Glomerular visceral epithelial cell (primary cell): ENCODE results near the gene KCNAB3.

ENCODE experiments used
- DNase-seq: peaks from one replicate; pipeline ENCODE4 v3.0.0-alpha.2; 2016; ENCODE audit errors: extremely low spot score

The KCNAB3 gene

DNA sequence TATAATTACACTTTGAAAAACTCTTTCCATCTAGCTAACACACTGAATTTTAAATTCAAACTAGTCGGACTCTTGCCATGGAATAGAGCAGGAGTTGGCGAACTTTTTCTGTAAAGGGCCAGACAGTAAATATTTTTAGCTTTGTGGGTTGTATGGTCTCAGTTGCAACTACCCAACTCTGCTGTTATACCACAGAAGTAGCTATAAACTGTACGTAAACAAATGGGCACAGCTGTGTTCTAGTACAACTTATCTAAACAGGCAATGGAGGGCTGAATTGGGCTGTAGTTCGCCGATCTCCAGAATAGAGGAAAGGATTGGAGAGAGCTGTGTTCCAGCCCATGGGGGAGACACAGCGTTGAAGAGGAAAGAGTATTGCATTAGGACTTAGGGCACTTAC is 11.1 kb upstream of the KCNAB3 start:
- DNase-seq, result no peak

DNA sequence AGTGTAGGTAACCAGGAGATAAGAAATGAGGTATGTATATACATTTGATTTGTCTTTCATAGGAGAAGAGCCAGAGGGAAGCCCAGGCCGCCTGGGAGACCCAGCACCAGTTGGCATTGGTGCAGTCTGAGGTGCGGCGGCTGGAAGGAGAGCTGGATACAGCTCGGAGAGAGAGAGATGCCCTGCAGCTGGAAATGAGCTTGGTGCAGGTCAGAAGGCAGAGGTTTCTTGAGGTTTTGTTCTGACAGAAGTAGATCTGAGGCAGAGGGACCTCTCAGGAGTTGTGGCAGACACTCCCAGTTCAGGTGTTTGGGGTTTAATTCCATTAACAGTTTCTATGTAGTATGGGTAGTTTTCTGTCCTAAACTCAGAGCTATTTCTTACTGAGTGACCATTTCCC is 10.4 kb upstream of the KCNAB3 start:
- no peak for DNase-seq

DNA sequence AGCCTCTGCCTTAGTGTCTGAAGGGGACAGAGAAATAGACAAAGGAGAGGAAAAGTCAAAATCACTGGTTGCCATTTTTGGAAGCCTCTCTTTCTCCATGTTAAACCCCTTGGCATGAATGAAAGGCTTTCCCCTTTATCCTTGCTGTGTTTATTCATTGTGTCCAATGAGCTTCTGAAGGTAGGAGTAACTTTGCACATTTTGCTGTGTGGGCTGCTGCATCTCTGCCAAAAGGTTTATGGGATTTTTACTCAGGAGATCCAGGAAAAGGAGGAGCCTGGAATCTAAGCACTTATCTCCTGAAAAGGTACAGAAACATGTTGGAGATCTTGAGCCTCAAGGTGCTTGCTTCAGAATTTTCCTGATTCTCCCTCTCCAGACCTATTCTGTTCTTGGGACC is 6.2 kb upstream of the KCNAB3 start:
- DNase-seq, result no peak

DNA sequence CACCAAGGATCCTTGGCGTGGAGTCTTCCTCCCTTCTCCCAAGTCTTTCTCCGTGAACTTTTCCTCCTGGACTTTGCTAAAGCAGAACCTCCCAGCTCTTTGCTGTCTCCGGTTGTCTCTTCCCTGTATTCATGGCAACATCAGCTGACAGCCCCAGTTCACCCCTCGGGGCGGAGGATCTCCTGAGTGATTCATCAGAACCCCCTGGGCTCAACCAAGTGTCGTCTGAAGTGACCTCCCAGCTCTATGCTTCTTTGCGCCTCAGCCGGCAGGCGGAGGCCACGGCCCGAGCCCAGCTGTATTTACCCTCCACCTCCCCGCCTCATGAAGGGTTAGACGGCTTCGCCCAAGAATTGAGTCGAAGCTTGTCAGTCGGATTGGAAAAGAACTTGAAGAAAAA is 3.3 kb upstream of the KCNAB3 start:
- peak; percentile 77 for DNase-seq

DNA sequence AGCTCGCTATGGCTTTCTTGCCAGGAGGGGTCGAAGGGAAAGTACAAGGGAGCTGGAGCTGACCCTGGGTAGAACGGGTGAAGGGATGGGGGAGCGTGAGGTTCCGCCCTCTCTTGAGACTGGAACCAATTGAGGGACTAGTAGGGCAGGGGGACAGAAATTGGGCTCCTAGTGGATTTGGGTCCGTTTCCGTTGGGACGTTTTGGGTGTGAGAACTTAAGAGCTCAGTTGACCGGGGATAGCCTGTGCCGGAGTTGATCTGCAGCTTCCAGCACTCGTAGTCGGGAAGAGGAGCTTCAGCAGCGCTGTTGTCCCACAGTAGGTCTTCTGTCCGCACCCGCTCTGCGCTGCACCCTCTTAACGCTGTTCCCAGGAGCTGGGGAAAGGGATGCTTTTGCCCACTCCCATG is 2.8 kb upstream of the KCNAB3 start:
- peak; percentile 20 for DNase-seq

DNA sequence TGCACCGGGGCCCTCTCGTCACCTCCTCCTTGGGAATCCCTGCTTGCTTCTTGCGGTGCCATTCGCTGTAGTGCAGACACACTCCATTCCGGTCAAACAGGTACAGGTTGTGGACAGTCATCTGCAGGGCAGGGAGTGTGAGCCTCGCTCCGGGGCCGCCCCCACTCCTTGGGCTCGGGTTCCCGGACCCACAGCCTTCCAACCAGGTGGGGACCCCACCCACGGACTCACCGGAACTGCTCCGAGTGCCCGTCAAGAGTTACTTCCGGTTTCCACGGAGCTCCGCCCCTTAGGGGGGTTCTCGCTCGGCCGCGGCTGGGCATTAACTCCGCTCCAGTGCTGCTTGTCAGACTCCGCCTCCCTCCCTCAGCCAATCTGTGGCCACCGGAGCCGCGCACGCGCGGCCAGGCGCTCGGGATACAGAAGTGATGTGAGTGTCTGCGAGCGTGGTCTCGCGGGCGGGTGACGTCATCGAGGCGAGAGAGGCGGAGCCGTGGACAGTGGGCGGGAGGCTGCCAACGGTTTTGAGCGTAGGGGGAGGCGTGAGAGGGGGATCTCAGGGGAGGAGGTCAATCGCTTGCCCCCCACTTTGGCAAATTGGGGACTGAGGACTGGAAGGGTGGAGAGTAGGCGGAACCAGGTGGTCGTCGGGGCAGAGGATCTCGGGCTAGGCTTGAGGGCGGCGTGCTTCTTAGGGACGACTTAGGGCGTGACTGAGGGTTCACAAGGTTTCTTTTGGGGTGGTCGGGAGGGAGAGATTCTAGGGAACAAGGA is 2.2 kb upstream of the KCNAB3 start, which contains the start of the genes CNTROB and TRAPPC1:
CNTROB (plus strand) TSS at position 498 of the 774 bp plus-strand sequence. CDS start 874 bp downstream, outside the sequence.
TRAPPC1 (minus strand) TSS at position 238 of the 774 bp plus-strand sequence; CDS start at position 121, 117 bp downstream.
- DNase-seq, result peak; percentile 100

DNA sequence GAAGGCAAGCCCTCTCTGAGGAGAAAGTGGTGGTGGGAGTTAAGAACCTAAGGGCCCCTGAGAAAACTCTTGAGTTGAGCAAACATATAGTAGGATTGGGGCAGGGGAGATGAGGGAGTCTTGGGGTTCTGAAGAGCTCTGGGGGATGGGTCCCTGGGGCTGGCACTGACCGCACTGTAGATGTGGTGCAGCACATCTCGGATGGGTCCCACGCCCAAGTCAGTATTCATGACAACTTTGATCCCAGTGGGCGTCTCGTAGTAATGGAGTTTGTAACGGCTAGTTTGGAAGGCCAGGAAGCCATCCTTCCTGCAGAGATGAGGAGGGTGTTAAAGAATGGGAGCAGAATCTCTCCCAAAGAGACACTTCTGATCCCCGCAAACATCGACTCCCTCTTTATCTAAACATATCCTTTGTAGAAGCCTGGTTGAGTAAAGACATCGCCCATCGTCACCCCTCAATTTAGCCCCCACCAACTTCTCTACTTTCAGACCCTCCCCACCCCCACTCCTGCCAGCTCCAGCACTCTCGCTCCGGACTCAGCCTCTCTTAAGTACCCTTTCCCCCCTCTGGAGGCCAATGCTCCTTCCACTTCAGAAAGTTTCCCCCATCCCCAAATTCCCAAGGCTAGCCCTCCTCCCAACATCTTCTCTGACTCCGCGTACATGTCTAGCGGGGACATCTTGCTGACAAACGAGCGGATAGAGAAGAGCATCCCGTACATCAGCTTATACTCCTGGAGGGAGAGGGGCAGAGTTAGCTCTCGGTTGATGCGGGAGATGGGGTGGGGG is 1.4 kb upstream of the KCNAB3 start:
- DNase-seq, result no peak

DNA sequence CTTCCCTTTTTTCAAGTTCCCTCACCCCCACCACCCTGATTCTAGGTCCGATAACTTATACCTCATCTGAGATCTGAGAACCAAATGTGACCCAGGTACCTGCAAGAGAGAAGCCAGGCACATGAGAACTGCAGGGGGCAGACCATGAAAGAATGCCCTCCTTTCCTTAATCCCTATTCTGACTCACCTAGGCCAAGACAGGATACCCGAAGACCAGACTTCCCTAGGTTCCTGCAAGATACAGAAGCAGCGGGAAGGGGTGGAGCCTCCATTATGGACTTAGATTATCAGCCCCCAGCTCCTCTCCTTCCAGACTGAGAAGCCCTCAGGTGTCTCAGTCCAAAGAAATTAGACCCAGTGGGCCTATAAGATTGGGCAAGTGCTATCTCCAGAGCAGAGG is 2.1 kb downstream of the KCNAB3 start:
- DNase-seq, result no peak

DNA sequence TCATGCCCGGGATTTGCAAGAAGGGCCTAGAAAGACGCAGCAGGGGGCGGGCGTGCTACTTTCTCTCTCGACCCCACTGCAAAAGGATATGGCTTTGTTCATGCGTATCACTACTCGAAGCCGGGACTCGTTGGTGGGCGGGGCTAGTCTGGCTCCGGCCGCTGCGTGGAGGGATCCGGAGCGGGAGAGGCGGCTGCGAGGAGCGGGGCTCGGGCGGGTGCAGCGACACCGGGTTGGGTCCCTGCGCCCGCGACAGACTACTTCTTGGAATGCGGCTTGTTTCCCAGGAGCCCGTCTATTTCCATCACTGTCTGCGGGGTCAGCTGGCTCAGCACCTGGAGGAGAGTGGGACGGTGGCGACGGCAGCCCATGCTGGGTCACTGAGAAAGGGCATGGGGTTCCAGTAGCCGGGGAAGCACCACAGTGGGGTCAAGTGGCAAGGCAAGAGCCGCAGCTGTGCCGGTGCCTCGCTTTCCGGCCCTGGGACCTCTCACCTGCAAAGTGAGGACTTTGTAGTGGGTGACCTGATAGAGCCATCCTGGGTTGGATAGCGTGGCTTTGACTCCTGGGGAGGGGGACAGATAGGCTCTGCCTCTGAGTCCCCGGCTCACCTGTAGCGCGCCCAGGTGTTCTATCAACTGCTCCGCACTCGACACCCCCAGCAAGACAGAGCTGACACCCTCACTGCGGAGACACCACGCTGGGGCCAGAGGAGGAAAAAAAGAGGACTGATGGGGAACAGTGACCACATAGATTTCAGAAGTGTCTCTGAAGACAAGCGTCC is 6.6 kb downstream of the KCNAB3 start:
- DNase-seq, result no peak

DNA sequence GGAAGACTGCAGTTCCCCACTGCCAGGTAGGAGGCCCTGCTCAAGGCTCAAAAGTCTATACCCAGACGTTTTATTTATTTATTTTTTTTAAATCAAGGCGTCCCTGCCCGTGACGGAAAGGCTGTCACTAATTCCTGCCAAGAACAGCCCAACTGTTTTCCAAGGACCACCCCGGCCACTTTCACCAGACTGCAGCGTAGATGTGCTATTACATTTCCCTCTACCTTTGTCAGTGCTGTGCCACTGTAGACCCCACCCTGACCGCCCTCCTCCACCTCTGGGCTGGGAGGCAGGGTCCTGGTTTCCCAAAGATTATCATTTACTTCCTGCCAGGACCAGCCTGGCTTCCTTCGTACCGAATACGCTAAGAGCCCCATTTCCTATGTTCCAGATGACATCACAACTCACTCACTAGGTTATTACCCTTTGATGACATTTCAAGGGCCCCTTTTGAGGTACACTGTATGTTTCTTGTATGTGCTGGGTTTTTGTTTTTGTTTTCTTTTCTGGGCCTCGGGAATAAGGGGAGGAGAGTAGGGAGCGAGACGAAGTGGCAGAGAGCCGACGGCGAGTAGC is 7.3 kb downstream of the KCNAB3 start:
- DNase-seq, result no peak

DNA sequence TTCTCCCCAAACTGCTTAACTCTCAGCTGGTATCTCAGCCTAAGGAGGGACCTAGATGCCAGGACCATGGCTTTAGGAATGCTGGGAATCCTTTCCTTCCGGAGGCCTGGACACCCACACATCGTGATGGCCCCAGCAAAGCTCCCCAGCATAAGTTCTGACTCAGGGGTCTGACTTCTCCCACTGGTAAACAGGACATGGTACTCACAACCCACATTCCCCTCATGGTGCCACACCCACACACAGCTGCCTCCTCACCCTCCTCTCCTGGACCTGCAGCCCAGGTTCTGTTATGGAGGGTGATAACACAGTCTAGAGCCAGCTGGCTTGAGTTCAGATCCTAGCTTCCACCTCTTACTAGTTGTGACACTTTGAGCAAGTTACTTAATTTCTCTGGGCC is 12.8 kb downstream of the KCNAB3 start:
- DNase-seq, result peak; percentile 8

DNA sequence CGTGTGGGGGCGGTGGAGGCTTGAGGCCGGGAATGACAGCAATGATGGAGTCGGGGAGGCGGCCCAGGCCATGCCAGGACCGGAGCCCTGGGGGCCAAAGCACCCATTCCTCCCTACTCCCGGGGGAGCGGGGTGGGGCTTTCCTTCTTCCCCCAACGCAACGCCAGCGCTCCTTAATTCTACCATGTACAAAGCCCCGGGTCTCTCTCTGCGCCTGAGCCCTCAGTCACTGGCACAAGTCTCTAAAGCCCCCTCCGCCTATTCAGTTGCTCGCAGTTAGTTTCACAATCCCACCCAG is 13.3 kb downstream of the KCNAB3 start:
- DNase-seq, result no peak

DNA sequence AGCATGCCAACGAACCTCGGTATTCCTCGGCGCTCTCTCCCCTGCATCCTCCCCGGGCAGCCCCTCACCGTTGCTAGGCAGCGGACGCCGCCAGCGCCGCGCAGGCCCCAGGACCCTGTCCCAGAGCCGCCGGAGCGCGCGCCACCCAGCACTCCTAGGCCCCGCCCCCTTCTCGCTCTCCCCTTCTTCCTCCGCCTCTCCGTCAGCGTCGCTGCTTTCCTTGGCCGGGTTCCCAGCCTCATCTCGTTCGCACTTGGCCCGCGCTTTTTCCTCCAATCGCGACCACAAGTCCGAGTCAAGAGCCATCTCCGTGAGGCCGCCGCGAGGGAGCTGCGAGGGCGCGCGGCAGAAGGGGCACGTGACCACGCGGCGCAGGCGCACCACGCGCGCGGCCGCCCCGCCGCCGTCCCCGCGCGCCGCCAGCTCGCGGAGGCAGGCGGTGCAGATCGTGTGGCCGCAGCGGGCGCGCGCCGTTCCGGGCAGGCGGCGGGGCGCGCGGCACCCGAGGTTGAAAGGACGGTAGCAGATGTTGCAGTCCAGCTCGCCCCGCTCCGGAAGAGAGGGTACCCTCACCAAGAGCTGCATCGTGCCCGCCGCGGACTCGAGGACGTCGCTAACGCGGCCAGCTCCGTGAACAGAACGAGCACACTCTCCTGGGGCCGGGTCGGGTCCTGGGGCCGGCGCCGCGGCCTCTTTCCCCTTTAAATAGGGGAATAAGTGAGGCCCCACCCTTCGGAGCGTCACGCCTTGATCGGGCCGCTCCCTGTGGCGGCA is 13.9 kb downstream of the KCNAB3 start, which contains the start of gene RNF227:
RNF227 (minus strand) TSS at position 679 of the 774 bp plus-strand sequence; CDS start at position 585, 94 bp downstream.
- DNase-seq, result peak; percentile 95

DNA sequence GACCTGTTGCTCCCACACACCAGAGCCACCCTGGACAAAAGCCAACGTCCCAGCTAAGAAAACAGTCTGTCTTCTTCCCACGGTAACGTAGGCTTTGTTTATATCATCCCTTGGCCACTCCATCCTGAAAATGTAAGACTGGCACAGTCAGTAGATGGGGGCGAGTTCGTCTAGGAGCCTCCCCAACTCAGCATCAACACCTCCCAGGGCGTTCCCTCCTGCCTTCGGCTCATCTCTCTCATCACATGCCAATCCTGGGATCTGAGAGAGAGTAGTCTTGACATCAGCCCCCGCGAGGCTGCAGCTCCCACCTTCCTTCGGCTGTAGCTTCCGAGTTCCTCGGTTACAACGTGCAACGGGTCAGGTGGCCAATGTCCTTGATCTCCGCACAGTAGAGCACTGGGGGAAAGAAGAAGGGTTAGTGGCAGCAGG is 14.5 kb downstream of the KCNAB3 start:
- DNase-seq, result peak; percentile 21

DNA sequence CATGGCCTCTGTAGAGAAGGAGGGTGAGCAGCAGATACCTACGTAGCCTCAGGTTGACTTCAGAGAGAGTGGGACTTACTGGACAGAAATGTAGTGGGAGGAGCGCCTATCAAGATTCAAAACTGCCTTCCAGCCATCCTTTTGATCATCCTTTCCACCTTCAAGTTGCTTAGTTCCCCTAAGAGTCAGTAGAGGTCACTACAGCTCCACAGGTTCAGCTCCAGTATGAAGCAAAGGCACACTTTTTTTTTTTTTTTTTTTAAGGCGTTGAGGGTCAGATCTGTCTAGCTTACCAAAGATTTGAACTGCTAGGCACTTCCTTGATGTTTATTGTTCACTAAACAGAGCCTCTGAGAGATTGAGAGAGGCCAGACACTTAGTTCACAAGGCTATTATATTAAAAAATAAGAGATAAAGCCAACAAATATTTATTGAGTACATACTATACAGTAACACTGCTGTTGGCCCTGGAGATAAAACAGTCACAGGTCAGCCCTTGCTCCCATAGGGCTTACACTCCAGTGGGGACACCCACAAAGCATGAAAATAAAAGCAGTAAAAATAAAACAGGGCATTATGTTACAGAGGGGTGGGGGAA is 16.6 kb downstream of the KCNAB3 start:
- DNase-seq, result peak; percentile 78

DNA sequence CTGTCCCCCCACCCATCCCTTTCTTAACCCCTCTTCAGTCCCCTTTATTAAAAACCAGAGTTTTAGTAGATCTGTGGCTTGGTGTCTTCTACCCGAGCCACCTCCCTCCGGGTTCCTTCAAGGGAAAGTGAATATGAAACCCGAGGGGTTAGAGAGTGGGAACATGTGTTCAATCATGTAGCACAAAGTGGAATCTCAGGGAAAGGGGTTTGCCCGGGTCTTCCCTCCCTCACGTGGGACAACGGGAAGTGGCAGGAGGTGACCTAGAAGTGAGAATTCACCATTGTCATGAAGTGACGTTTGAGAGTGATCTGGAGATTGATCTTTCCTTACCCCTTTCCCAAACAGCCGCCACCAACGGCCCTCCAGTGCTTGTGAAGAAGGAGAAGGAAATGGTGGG is 18.5 kb downstream of the KCNAB3 start:
- DNase-seq, result no peak

DNA sequence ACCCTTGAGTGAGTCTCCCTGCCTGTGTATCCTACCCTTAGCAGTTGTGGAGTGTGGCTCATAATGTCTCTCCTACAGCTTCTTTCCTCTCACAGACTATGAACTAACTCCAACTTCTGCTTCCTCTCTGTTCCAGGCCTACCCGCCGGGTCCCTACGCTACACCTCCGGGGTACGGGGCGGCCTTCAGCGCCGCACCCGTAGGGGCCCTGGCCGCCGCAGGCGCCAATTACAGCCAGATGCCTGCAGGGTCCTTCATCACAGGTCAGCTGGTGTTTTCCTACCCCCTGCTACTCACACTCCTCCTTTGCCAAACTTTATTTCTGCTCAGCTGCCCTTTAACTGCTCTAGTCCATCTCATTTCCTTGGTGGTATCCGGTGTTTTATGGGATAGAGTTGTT is 18.9 kb downstream of the KCNAB3 start:
- no peak for DNase-seq

DNA sequence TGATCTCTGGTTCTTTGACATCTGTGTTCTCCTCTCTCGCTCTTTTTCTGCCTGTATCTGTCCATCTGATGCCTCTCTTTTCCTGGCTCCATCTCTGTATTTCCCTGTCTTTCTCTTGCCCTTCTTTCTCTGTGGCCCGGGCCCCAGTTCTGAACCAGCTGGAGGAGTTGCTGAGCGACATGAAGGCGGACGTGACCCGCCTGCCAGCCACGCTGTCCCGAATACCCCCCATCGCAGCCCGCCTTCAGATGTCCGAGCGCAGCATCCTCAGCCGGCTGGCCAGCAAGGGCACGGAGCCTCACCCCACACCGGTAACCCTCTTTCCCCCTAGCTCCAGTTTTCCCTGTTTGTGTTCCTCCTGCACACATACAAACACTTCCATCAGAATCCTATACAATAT is 19.4 kb downstream of the KCNAB3 start:
- no peak for DNase-seq

DNA sequence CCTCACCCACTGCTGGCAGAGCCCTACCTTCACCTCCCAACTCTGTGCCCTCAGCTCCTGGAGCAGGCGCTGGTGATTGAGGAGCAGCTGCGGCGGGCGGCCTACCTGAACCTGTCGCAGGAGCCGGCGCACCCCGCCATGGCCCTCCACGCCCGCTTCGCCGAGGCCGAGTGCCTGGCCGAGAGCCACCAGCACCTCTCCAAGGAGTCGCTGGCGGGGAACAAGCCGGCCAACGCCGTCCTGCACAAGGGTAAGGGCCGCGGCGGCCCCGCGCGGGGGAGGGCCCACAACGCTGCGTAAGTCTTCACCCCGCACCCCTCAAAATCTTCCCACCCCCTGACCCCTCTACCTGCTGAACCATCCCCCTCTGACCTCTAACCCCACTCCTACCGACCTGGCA is 20.6 kb downstream of the KCNAB3 start:
- DNase-seq, result no peak
